ENCODE data around the gene CDH23.

Gene CDH23

GRCh38 chr10:71467569-71468362, 71.0 kb downstream of the CDH23 start:
- DNase-seq, result no peak

GRCh38 chr10:71468363-71469094, 71.8 kb downstream of the CDH23 start:
- DNase-seq, result no peak

- no peak for DNase-seq
Observed at GRCh38 chr10:71471006-71471405, 74.3 kb downstream of the CDH23 start.

- DNase-seq, result no peak
Observed at GRCh38 chr10:71471957-71472365, 75.2 kb downstream of the CDH23 start.

GRCh38 chr10:71472466-71472865, 75.7 kb downstream of the CDH23 start:
- no peak for DNase-seq

GRCh38 chr10:71472912-71473311, 76.2 kb downstream of the CDH23 start:
- DNase-seq, result no peak

- DNase-seq, result no peak
Observed at GRCh38 chr10:71473671-71474599, 77.2 kb downstream of the CDH23 start.

- DNase-seq, result no peak
Observed at GRCh38 chr10:71474702-71475242, 78.1 kb downstream of the CDH23 start.

GRCh38 chr10:71475243-71475871, 78.6 kb downstream of the CDH23 start:
- peak; percentile 22 to 41 for DNase-seq

- peak in 1 of 2 donors; percentile 19 for DNase-seq
Observed at GRCh38 chr10:71476228-71477011, 79.7 kb downstream of the CDH23 start.

GRCh38 chr10:71478173-71478572, 81.5 kb downstream of the CDH23 start:
- no peak for DNase-seq

- peak in 1 of 2 donors; percentile 17 for DNase-seq
Observed at GRCh38 chr10:71478813-71479365, 82.2 kb downstream of the CDH23 start.

GRCh38 chr10:71479831-71480230, 83.1 kb downstream of the CDH23 start:
- DNase-seq, result no peak

- no peak for DNase-seq
Observed at GRCh38 chr10:71480662-71481061, 83.9 kb downstream of the CDH23 start.

GRCh38 chr10:71481746-71482410, 85.2 kb downstream of the CDH23 start:
- DNase-seq, result no peak

- DNase-seq, result no peak
Observed at GRCh38 chr10:71482620-71483019, 85.9 kb downstream of the CDH23 start.

GRCh38 chr10:71483135-71483534, 86.4 kb downstream of the CDH23 start:
- DNase-seq, result no peak

- no peak for DNase-seq
Observed at GRCh38 chr10:71483885-71484751, 87.4 kb downstream of the CDH23 start.

- peak; percentile 18 to 69 for DNase-seq
Observed at GRCh38 chr10:71486484-71487114, 89.9 kb downstream of the CDH23 start.
